HepG2 (cell line): ENCODE results near the gene TMEM219. TPM values are rescaled to one million over a fixed set of nuclear protein-coding genes. Genes with fewer than 3 reads are reported as not detected.
A peak's percentile ranks its signal among the peaks of the same experiment; 100 is the strongest.

Experiments used
- ATAD3A ChIP-seq: sonication (generic); formaldehyde crosslinking; IDR thresholded peaks from 2 replicates; pipeline ENCODE4 v1.4.0; 2020; ENCODE audit warnings: missing genetic modification reagents
- GLI4 ChIP-seq: sonication (generic); formaldehyde crosslinking; IDR thresholded peaks from 2 replicates; pipeline ENCODE4 v1.5.1; 2020; ENCODE audit warnings: missing genetic modification reagents, mild to moderate bottlenecking, moderate library complexity, borderline replicate concordance
- HDAC6 ChIP-seq: fragments of 200-600 bp; sonication (generic); IDR thresholded peaks from 2 replicates; pipeline ENCODE4 v1.7.0; 2017; ENCODE audit warnings: mild to moderate bottlenecking, antibody characterized with exemption, low read length, low read depth
- NFIC ChIP-seq: IDR thresholded peaks from 2 replicates; pipeline ENCODE4 v1.6.1; 2012; ENCODE audit warnings: mild to moderate bottlenecking, low read length, inconsistent platforms
- RARG ChIP-seq: sonication (generic); formaldehyde crosslinking; IDR thresholded peaks from 2 replicates; pipeline ENCODE4 v1.4.0; 2020; ENCODE audit warnings: low read depth, mild to moderate bottlenecking, missing genetic modification reagents
- SP140L ChIP-seq: sonication (generic); formaldehyde crosslinking; IDR thresholded peaks from 2 replicates; pipeline ENCODE4 v1.4.0; 2020; ENCODE audit warnings: missing genetic modification reagents, borderline replicate concordance
- SP5 ChIP-seq: IDR thresholded peaks from 2 replicates; pipeline ENCODE4 v1.6.1; 2016; ENCODE audit warnings: low read depth, borderline replicate concordance
- SSRP1 ChIP-seq: IDR thresholded peaks from 2 replicates; pipeline ENCODE4 v1.6.1; 2016; ENCODE audit warnings: control low read depth
- XRCC5 ChIP-seq: fragments of 200-400 bp; formaldehyde crosslinking; optimal IDR thresholded peaks from 2 replicates; pipeline ENCODE3; 2017; ENCODE audit warnings: mild to moderate bottlenecking, low read length
- ZBTB3 ChIP-seq: sonication (generic); formaldehyde crosslinking; IDR thresholded peaks from 2 replicates; pipeline ENCODE4 v1.4.0; 2020; ENCODE audit warnings: low read depth, mild to moderate bottlenecking, moderate library complexity, missing genetic modification reagents, borderline replicate concordance
- ZIK1 ChIP-seq: sonication (generic); formaldehyde crosslinking; IDR thresholded peaks from 2 replicates; pipeline ENCODE4 v1.5.0; 2020; ENCODE audit warnings: mild to moderate bottlenecking, low read depth, missing genetic modification reagents, borderline replicate concordance
- ZNF12 ChIP-seq: sonication (generic); formaldehyde crosslinking; IDR thresholded peaks from 2 replicates; pipeline ENCODE4 v1.5.0; 2020; ENCODE audit warnings: missing genetic modification reagents
- ZNF607 ChIP-seq: sonication (generic); formaldehyde crosslinking; IDR thresholded peaks from 2 replicates; pipeline ENCODE4 v1.5.1; 2020; ENCODE audit warnings: missing genetic modification reagents, mild to moderate bottlenecking, borderline replicate concordance
- ZZZ3 ChIP-seq: sonication (generic); formaldehyde crosslinking; IDR thresholded peaks from 2 replicates; pipeline ENCODE4 v1.4.0; 2020; ENCODE audit warnings: missing genetic modification reagents, mild to moderate bottlenecking, borderline replicate concordance
- polyA plus RNA-seq, 8 experiments: library from polyadenylated mRNA; depleted of rRNA in 3 of 8; stranded (reverse) in 7 of 8; unstranded in 1 of 8; fragments of >200 nt; fragmentation: Illumina TruSeq in 4 of 8; extraction: Trizol in 4 of 8; gene quantifications; 2 replicates each; pipeline versions ENCODE4 v1.2.1 to v1.2.3, GENCODE V29; 2011 to 2016; ENCODE audit warnings: low read depth in 4 of 8, missing spikeins in 1 of 8, mixed read lengths in 1 of 8; ENCODE audit not compliant: insufficient read depth in 1 of 8
- total RNA-seq, 5 experiments: library from RNA; depleted of rRNA; stranded (reverse); fragments of >200 nt; fragmentation: Illumina TruSeq; extraction: Trizol; gene quantifications; 2 replicates each; pipeline ENCODE4 v1.2.3, GENCODE V29; 2016; ENCODE audit warnings: low read depth in 1 of 5
- TF ChIP-seq, protein P1 (sequence below): sonication (generic); formaldehyde crosslinking; IDR thresholded peaks from 2 replicates; pipeline ENCODE4 v1.4.0; 2020; ENCODE audit warnings: missing genetic modification reagents
- TF ChIP-seq, protein P2 (sequence below): IDR thresholded peaks from 2 replicates; pipeline ENCODE4 v1.6.1; 2016; ENCODE audit warnings: low read depth
- TF ChIP-seq, protein P3 (sequence below): IDR thresholded peaks from 2 replicates; pipeline ENCODE4 v1.6.1; 2016; ENCODE audit warnings: control low read depth
- TF ChIP-seq, protein P4 (sequence below): sonication (generic); formaldehyde crosslinking; IDR thresholded peaks from 2 replicates; pipeline ENCODE4 v1.4.0; 2020; ENCODE audit warnings: mild to moderate bottlenecking, low read depth, missing genetic modification reagents
- TF ChIP-seq, protein P5 (sequence below): IDR thresholded peaks from 2 replicates; pipeline ENCODE4 v1.6.1; 2012; ENCODE audit warnings: low read length, improper control_type of control experiment

Gene TMEM219
- total and polyA plus RNA-seq, 2 of the 13 experiments (the other 11 are each of a cell fraction or from before 2014, with no cell fraction given): 105 to 115 TPM

DNA sequence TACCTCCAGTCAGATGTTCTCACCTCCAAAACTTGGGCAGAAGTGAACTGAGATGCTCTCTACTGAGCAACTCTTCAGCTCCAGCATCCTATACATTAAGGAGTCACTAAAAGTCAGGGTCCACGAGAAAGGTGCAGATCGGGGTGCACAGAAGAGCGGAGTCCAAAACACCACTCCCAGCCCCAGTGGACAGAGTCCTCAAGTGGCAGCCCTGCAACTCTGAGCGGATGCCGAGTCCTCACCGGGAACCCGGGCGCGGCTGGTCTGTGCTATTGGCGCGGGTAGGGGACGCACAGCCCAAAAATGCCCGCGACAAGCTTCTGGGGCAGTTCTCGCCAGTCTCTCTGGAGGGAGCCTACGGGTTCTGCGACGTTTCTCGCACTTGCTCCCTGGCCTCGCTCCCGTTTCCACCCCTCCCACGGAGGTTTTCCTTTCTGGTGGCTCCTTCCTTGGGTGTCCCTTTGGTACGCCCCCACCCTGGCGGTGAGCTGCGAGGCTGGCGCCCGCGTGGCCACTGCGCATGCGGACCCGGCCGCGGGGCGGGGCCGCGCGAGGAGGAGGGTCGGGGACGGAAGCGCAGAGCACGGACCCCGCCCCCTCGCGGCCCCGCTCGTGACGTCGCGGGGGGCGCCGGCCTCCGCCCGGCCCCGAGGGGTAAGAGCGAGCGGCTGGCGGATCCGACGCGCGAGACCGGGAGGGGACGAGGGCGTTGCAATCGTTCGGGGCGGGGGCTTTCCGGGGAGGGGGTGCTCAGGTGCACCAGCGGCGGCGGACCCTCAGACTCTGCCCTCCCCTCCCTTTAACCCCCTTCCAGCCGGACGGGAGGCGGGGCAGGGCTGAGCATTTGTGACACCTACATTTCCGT is at the start of gene TMEM219 (continued):
- TF ChIP-seq, protein P1, sequence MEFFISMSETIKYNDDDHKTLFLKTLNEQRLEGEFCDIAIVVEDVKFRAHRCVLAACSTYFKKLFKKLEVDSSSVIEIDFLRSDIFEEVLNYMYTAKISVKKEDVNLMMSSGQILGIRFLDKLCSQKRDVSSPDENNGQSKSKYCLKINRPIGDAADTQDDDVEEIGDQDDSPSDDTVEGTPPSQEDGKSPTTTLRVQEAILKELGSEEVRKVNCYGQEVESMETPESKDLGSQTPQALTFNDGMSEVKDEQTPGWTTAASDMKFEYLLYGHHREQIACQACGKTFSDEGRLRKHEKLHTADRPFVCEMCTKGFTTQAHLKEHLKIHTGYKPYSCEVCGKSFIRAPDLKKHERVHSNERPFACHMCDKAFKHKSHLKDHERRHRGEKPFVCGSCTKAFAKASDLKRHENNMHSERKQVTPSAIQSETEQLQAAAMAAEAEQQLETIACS (CRISPR knock-in tag): 0 out of 2 replicates have a peak, but pooled peaks have one; percentile 14
- TF ChIP-seq, protein P2, sequence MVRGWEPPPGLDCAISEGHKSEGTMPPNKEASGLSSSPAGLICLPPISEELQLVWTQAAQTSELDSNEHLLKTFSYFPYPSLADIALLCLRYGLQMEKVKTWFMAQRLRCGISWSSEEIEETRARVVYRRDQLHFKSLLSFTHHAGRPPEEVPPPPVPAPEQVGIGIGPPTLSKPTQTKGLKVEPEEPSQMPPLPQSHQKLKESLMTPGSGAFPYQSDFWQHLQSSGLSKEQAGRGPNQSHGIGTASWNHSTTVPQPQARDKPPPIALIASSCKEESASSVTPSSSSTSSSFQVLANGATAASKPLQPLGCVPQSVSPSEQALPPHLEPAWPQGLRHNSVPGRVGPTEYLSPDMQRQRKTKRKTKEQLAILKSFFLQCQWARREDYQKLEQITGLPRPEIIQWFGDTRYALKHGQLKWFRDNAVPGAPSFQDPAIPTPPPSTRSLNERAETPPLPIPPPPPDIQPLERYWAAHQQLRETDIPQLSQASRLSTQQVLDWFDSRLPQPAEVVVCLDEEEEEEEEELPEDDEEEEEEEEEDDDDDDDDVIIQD (CRISPR knock-in tag): no peak
- no peak for TF ChIP-seq HDAC6
- TF ChIP-seq GLI4: no peak; the same call in 1 of the 2 replicates
- peak; percentile 79; the same call in 1 of the 2 replicates for TF ChIP-seq ZIK1 (CRISPR knock-in tag)
- peak; percentile 82; the same call in 1 of the 2 replicates for TF ChIP-seq SP140L (CRISPR knock-in tag)
- TF ChIP-seq RARG (CRISPR knock-in tag): no peak
- peak; percentile 88 for TF ChIP-seq XRCC5
- peak; percentile 70 for TF ChIP-seq SP5
- TF ChIP-seq, protein P3, sequence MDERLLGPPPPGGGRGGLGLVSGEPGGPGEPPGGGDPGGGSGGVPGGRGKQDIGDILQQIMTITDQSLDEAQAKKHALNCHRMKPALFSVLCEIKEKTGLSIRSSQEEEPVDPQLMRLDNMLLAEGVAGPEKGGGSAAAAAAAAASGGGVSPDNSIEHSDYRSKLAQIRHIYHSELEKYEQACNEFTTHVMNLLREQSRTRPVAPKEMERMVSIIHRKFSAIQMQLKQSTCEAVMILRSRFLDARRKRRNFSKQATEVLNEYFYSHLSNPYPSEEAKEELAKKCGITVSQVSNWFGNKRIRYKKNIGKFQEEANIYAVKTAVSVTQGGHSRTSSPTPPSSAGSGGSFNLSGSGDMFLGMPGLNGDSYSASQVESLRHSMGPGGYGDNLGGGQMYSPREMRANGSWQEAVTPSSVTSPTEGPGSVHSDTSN: no peak
- peak; percentile 65; the same call in 1 of the 2 replicates for TF ChIP-seq ZNF607
- TF ChIP-seq ZNF12: 0 out of 2 replicates have a peak, but pooled peaks have one; percentile 9
- no peak for TF ChIP-seq SSRP1 (CRISPR knock-in tag)
- no peak for TF ChIP-seq ZZZ3 (CRISPR knock-in tag)
- TF ChIP-seq, protein P4, sequence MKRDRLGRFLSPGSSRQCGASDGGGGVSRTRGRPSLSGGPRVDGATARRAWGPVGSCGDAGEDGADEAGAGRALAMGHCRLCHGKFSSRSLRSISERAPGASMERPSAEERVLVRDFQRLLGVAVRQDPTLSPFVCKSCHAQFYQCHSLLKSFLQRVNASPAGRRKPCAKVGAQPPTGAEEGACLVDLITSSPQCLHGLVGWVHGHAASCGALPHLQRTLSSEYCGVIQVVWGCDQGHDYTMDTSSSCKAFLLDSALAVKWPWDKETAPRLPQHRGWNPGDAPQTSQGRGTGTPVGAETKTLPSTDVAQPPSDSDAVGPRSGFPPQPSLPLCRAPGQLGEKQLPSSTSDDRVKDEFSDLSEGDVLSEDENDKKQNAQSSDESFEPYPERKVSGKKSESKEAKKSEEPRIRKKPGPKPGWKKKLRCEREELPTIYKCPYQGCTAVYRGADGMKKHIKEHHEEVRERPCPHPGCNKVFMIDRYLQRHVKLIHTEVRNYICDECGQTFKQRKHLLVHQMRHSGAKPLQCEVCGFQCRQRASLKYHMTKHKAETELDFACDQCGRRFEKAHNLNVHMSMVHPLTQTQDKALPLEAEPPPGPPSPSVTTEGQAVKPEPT (CRISPR knock-in tag): no peak
- TF ChIP-seq NFIC: no peak
- TF ChIP-seq ZBTB3 (CRISPR knock-in tag): no peak; the same call in 1 of the 2 replicates
- TF ChIP-seq, protein P5, sequence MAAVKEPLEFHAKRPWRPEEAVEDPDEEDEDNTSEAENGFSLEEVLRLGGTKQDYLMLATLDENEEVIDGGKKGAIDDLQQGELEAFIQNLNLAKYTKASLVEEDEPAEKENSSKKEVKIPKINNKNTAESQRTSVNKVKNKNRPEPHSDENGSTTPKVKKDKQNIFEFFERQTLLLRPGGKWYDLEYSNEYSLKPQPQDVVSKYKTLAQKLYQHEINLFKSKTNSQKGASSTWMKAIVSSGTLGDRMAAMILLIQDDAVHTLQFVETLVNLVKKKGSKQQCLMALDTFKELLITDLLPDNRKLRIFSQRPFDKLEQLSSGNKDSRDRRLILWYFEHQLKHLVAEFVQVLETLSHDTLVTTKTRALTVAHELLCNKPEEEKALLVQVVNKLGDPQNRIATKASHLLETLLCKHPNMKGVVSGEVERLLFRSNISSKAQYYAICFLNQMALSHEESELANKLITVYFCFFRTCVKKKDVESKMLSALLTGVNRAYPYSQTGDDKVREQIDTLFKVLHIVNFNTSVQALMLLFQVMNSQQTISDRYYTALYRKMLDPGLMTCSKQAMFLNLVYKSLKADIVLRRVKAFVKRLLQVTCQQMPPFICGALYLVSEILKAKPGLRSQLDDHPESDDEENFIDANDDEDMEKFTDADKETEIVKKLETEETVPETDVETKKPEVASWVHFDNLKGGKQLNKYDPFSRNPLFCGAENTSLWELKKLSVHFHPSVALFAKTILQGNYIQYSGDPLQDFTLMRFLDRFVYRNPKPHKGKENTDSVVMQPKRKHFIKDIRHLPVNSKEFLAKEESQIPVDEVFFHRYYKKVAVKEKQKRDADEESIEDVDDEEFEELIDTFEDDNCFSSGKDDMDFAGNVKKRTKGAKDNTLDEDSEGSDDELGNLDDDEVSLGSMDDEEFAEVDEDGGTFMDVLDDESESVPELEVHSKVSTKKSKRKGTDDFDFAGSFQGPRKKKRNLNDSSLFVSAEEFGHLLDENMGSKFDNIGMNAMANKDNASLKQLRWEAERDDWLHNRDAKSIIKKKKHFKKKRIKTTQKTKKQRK: no peak
- no peak for TF ChIP-seq ATAD3A (CRISPR knock-in tag)
